Choroid plexus epithelial cell (primary cell): ENCODE results near the gene GOLGA6L10.
A peak's percentile ranks its signal among the peaks of the same experiment; 100 is the strongest.
"Not testable (repeated sequence)": the region's sequence is repeated elsewhere in the genome, so short reads cannot be mapped to it uniquely, and the experiment has no call there.

Experiments
- DNase-seq: peaks from one replicate; pipeline ENCODE4 v3.0.0-alpha.2; 2010; ENCODE audit warnings: low read depth
- H3K4me3 ChIP-seq: 2 replicates; pipeline ENCODE4 v1.5.1; 2011; ENCODE audit warnings: low read depth, mild to moderate bottlenecking, control low read depth, low read length, moderate library complexity
- TF ChIP-seq, protein P1 (sequence below): conservative IDR thresholded peaks from 2 replicates; pipeline ENCODE4 v1.5.1; 2011; ENCODE audit warnings: low read depth, mild to moderate bottlenecking, control low read depth, inconsistent platforms, low read length, moderate library complexity

GOLGA6L10 gene

DNA sequence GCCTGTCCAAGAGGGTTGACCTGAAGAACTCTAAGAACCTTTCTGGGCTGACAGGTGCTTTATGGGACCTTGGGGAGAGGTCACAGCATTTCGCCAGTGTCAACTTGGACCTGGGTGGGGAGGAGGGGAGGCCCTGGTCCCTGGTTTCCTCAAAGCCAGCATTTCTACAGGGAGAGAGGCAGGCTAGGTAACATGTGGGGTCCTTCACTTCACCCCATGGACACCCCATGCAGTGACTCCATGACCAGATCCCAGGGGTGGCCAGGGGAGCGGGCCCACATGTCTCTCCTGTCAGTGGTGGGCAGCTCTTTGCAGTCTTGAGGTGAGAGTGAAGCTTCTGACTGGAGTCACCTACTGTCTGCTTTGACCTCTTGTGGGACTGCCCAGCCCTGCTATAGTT is 35.8 kb downstream of the GOLGA6L10 start:
- TF ChIP-seq, protein P1, sequence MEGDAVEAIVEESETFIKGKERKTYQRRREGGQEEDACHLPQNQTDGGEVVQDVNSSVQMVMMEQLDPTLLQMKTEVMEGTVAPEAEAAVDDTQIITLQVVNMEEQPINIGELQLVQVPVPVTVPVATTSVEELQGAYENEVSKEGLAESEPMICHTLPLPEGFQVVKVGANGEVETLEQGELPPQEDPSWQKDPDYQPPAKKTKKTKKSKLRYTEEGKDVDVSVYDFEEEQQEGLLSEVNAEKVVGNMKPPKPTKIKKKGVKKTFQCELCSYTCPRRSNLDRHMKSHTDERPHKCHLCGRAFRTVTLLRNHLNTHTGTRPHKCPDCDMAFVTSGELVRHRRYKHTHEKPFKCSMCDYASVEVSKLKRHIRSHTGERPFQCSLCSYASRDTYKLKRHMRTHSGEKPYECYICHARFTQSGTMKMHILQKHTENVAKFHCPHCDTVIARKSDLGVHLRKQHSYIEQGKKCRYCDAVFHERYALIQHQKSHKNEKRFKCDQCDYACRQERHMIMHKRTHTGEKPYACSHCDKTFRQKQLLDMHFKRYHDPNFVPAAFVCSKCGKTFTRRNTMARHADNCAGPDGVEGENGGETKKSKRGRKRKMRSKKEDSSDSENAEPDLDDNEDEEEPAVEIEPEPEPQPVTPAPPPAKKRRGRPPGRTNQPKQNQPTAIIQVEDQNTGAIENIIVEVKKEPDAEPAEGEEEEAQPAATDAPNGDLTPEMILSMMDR: no peak
- DNase-seq: no peak
- H3K4me3 ChIP-seq: no peak overlapping the region

DNA sequence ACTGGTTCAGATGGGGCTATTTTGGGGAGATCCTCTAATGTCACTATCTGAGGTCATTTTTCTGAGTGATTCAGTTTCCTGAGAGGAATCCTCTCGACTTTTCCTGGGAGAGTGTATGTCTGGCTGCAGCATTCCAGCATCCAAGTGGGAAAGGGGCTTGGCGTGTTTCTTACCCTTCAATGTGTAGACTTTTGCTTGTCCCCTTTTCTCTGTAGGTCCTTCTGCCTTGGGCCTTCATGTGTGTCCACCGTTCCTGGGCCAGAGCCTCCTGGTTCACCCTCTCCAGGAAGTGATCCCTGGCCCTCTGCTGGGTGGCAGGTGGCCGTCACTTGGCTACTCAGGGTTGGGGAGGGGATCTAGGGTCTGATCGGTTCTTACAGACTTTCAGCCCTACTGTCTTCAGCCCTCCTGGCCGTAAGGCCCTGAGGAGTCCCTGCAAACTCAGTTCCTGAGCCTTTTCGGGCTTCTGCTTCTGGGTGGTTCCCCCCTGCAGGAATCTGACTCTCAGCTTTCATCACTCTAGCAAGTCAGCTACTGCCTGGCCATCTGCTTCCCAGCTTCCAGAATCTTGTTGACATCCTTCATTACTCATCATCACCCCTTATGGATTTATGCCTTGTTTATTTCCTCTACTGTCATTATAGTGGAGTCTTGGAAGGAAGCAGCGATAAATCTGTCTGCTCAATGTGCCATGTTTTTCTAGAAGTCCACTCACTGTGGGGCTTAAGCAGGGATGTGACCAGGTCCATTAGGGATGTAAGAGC is 36.5 kb downstream of the GOLGA6L10 start:
- TF ChIP-seq, protein P1: no peak
- DNase-seq: peak; percentile 11
- H3K4me3 ChIP-seq: no peak overlapping the region

DNA sequence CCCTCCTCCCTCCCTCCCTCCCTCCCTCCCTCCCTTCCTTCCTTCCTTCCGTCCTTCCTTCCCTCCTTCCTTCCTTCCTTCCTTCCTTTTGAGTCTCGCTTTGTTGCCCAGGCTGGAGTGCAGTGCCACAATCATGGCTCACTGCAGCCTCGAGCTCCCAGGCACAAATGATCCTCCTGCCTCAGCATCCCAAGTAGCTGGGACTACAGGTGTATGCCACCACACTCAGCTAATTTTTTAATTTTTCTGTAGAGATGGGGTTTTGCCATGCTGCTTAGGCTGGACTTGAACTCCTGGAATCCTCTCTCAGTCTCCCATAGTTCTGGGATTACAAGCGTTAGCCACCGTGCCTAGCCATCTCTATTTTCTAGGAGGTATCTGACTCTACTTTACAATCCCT is 38.0 kb downstream of the GOLGA6L10 start:
- not testable (repeated sequence) for H3K4me3 ChIP-seq, DNase-seq

DNA sequence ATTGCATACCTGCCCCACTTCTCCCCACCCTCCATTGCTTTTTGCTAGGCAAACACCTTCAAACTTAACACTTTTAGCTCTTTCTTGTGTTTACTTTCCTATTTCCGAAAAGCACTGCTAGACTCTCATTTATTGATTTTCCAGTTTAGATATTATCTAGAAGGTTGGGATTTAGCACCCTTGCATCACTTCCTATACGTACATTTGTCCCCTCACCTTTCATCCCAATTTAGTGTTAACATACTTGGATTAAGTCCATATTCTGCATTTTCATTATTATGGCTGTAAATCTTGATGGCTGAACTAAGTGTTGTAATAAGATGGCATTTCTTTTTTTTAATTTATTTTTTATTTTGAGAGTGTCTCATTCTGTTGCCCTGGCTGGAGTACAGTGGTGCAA is 39.5 kb downstream of the GOLGA6L10 start:
- TF ChIP-seq, protein P1: no peak
- DNase-seq: no peak
- H3K4me3 ChIP-seq: no peak overlapping the region

DNA sequence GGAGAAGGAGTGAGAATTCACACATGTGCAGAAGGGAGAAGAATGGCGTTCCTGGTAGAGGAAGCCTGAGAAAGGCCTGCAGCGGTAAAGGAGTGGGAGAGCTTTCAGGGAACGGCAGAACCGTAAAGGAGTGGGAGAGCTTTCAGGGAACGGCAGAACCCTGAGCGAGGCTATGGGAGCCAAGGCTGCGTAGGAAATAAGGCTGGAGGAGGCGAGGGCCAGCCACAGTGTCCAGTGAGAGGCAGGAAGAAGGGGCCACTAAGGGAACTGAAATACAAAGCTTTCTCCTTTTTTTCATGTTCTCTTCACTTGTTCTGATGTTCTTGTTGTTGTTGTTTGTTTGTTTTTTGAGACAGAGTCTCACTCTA is 41.6 kb downstream of the GOLGA6L10 start:
- H3K4me3 ChIP-seq: no peak overlapping the region
- DNase-seq: no peak
- TF ChIP-seq, protein P1: no peak

DNA sequence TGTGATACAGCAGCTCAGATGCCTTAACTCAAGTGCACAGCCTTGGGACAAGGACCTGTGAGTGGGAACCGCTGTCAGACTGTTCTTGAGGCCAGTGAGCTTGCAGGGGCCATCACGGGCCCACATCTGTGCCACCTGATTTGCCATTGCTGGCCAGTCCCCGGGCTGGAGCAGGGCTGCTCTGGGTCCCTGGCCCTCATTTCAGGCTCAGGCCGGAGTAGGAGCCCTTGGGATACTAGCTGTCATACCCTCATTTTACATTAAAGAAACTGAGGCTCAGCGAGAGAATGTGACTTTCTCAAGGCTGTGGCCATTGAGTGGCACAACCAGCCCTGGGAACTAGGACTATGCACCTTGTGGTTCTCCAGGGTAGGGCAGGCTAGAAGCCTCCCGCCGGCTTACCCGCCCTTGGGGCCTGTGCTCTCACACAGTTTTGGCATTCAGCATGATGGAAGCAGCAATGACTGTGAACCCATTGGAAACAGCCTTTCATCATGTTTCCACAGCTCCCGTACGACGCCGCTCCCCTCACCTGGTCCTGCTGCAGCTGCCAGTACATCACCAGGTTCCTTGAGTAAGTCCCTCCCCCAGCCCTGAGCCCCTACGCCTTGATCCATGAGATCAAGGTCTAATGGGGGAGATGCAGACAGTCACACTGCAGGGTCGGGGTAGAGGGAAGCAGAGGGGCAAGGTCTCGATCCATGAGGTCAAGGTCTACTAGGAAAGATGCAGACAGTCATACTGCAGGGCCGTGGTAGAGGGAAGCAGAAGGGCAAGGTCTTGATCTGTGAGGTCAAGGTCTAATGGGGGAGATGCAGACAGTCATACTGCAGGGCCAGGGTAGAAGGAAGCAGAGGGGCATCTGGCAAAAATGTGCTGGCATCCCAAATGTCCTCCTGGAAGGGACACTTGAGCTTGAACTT is 42.2 kb downstream of the GOLGA6L10 start:
- H3K4me3 ChIP-seq: no peak overlapping the region
- DNase-seq: no peak
- TF ChIP-seq, protein P1: no peak

DNA sequence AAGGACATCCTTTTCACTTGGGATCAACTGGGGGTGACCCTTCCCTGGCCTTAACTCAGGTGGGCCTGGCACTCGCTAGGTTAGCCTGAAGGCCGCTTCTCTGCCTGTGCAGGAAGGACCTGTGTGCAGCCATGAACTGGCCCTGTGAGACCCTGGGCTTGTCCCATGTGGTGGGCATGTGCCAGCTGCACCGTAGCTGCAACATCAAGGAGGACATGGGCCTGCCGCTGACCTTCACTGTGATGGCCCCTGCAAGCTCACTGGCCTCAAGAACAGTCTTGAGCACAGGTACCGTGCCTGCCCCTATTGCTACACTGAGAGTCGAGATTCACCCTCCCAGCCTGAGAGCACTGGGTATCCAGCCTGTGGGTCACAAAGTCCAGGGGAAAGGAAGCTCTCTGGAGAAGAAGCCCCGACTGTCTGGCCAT is 43.6 kb downstream of the GOLGA6L10 start:
- TF ChIP-seq, protein P1: no peak
- DNase-seq: no peak
- H3K4me3 ChIP-seq: no peak overlapping the region
